Neural progenitor cell (in vitro differentiated cells): ENCODE results near the gene CENATAC.

Source experiments
- EZH2 ChIP-seq: fragments of 200-600 bp; sonication (generic); IDR thresholded peaks from 2 replicates; pipeline ENCODE4 v1.6.1; 2017; ENCODE audit warnings: antibody characterized with exemption, mild to moderate bottlenecking, moderate library complexity
- EZH2phosphoT487 ChIP-seq: fragments of 200-600 bp; sonication (generic); IDR thresholded peaks from 2 replicates; pipeline ENCODE4 v1.6.1; 2017; ENCODE audit warnings: antibody characterized with exemption
- TF ChIP-seq, protein P1 (sequence below): fragments of 200-600 bp; sonication (generic); IDR thresholded peaks from 2 replicates; pipeline ENCODE4 v1.5.1; 2017; ENCODE audit warnings: antibody characterized with exemption, mild to moderate bottlenecking

DNA sequence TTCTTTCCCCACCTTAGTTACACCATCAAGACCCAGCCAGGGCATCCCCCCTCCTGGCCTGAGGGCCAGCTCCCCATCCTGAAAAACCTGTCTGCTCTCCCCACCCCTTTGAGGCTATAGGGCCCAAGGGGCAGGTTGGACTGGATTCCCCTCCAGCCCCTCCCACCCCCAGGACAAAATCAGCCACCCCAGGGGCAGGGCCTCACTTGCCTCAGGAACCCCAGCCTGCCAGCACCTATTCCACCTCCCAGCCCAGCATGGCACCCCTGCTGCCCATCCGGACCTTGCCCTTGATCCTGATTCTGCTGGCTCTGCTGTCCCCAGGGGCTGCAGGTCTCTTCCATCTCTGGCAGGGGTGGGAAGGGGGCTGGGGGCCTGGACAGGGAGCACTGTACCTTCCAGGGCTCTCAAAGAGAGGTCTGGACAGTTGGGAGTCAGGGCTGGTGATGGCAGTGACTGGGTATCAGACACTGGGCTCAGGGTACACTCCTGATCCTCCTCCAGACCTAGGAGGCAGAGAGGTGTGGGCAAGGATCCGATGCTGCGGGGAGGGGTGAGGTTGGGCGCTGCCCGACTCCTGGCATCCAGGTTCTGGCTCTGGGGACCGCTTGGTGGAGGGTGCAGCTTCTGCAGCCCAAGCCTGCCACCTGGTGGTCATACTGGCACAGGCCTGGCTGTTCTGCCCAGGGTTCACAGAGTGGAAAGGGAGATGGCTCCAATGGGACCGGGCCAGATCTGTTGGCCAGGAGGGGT, 41.7 kb upstream of the CENATAC start, which contains the start of gene UPK2:
- TF ChIP-seq, protein P1, sequence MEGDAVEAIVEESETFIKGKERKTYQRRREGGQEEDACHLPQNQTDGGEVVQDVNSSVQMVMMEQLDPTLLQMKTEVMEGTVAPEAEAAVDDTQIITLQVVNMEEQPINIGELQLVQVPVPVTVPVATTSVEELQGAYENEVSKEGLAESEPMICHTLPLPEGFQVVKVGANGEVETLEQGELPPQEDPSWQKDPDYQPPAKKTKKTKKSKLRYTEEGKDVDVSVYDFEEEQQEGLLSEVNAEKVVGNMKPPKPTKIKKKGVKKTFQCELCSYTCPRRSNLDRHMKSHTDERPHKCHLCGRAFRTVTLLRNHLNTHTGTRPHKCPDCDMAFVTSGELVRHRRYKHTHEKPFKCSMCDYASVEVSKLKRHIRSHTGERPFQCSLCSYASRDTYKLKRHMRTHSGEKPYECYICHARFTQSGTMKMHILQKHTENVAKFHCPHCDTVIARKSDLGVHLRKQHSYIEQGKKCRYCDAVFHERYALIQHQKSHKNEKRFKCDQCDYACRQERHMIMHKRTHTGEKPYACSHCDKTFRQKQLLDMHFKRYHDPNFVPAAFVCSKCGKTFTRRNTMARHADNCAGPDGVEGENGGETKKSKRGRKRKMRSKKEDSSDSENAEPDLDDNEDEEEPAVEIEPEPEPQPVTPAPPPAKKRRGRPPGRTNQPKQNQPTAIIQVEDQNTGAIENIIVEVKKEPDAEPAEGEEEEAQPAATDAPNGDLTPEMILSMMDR: peak; percentile 94
- TF ChIP-seq EZH2: no peak
- no peak for TF ChIP-seq EZH2phosphoT487
